Measurements from ENCODE around the gene MAP3K19.
"Not testable (repeated sequence)": the region's sequence is repeated elsewhere in the genome, so short reads cannot be mapped to it uniquely, and the experiment has no call there.

Gene MAP3K19

GRCh38 chr2:135047300-135047699 is at the start of gene MAP3K19:
Gene MAP3K19 (minus strand): TSS chr2:135047447. CDS start chr2:135024647, 22,800 bp downstream.
- no peak for DNase-seq (ENCODE audit: low read depth in 2 of 2)

GRCh38 chr2:135096665-135097446 is 49.6 kb upstream of the MAP3K19 start:
- DNase-seq (ENCODE audit: low read depth in 2 of 2), result no peak

GRCh38 chr2:135095591-135095990 is 48.3 kb upstream of the MAP3K19 start:
- DNase-seq (ENCODE audit: low read depth in 2 of 2), result no peak

GRCh38 chr2:135094508-135094907 is 47.3 kb upstream of the MAP3K19 start:
- DNase-seq (ENCODE audit: low read depth in 2 of 2), result no peak

GRCh38 chr2:135093670-135094330 is 46.6 kb upstream of the MAP3K19 start:
- no peak for DNase-seq (ENCODE audit: low read depth in 2 of 2)

GRCh38 chr2:135093193-135093592 is 45.9 kb upstream of the MAP3K19 start:
- no peak for DNase-seq (ENCODE audit: low read depth in 2 of 2)

GRCh38 chr2:135091681-135092080 is 44.4 kb upstream of the MAP3K19 start:
- DNase-seq (ENCODE audit: low read depth in 2 of 2), result no peak

GRCh38 chr2:135089597-135089996 is 42.4 kb upstream of the MAP3K19 start:
- DNase-seq (ENCODE audit: low read depth in 2 of 2), result not testable (repeated sequence)

GRCh38 chr2:135086222-135086621 is 39.0 kb upstream of the MAP3K19 start:
- DNase-seq (ENCODE audit: low read depth in 2 of 2), result no peak

- no peak for DNase-seq (ENCODE audit: low read depth in 2 of 2)
Observed at GRCh38 chr2:135078417-135078816, 31.2 kb upstream of the MAP3K19 start.

GRCh38 chr2:135076556-135076955 is 29.3 kb upstream of the MAP3K19 start:
- no peak for DNase-seq (ENCODE audit: low read depth in 2 of 2)

GRCh38 chr2:135074216-135074615 is 27.0 kb upstream of the MAP3K19 start:
- DNase-seq (ENCODE audit: low read depth in 2 of 2), result no peak

GRCh38 chr2:135072125-135072997 is 25.1 kb upstream of the MAP3K19 start:
- DNase-seq (ENCODE audit: low read depth in 2 of 2), result no peak

GRCh38 chr2:135066710-135067109 is 19.5 kb upstream of the MAP3K19 start:
- DNase-seq (ENCODE audit: low read depth in 2 of 2), result no peak

- DNase-seq (ENCODE audit: low read depth in 2 of 2), result no peak
Observed at GRCh38 chr2:135064149-135064548, 16.9 kb upstream of the MAP3K19 start.

- DNase-seq (ENCODE audit: low read depth in 2 of 2), result no peak
Observed at GRCh38 chr2:135063210-135063609, 16.0 kb upstream of the MAP3K19 start.

- DNase-seq (ENCODE audit: low read depth in 2 of 2), result no peak
Observed at GRCh38 chr2:135059577-135059976, 12.3 kb upstream of the MAP3K19 start.

GRCh38 chr2:135056790-135057189 is 9.5 kb upstream of the MAP3K19 start:
- no peak for DNase-seq (ENCODE audit: low read depth in 2 of 2)

GRCh38 chr2:135055182-135055786 is 8.0 kb upstream of the MAP3K19 start:
- DNase-seq (ENCODE audit: low read depth in 2 of 2), result no peak

- DNase-seq (ENCODE audit: low read depth in 2 of 2), result no peak
Observed at GRCh38 chr2:135052997-135053474, 5.8 kb upstream of the MAP3K19 start.

GRCh38 chr2:135052042-135052876 is 5.0 kb upstream of the MAP3K19 start, which contains the start of gene RAB3GAP1:
Gene RAB3GAP1 (plus strand): TSS chr2:135052292. CDS start chr2:135052308, 16 bp downstream.
- DNase-seq (ENCODE audit: low read depth in 2 of 2), result peak; percentile 82 to 88

All from stimulated activated CD8-positive, alpha-beta memory T cell treated with anti-CD3 and anti-CD28 coated beads, Interleukin-15, amount 100 ng/mL, for 4 hours (primary cell).